Measurements from ENCODE around the gene ANOS1. TPM values are rescaled to one million over a fixed set of nuclear protein-coding genes. Genes with fewer than 3 reads are reported as not detected.

ANOS1 gene
- total and polyA plus RNA-seq, 2 of the 8 experiments (the other 6 are each of a cell fraction or from before 2014, with no cell fraction given): 34.4 to 59.0 TPM

GRCh38 chrX:8591501-8591900 lies 140.4 kb downstream of the ANOS1 start:
- Histone ChIP-seq H4K8ac (ENCODE audit: extremely low read depth, insufficient read depth, low read length) (no peak overlapping the region), H2BK12ac (ENCODE audit: low read depth, low read length) (no peak overlapping the region), H3K23me2 (ENCODE audit: low read depth, low read length) (no peaks in the 10 kb centered on the region), H2BK15ac (ENCODE audit: low read length) (no peak overlapping the region), H2BK20ac (ENCODE audit: low read length) (no peak overlapping the region), H3K4me3 (ENCODE audit: extremely low read depth in 1 of 4, insufficient read depth in 2 of 4, low read depth in 3 of 4, low read length in 4 of 4) (no peak overlapping the region), H3K4me1 (replicated peaks in 1 of 4; ENCODE audit: control insufficient read depth in 3 of 4, insufficient read depth in 4 of 4, low read length in 3 of 4) (peaks cover 0 to 3% (median 1%) of the 10 kb centered on the region in 4 experiments; a peak in 3 of 7 replicates), H3K4me2 (ENCODE audit: insufficient read depth in 1 of 2, low read depth in 2 of 2, low read length in 2 of 2) (no peak overlapping the region), H3K23ac (ENCODE audit: insufficient read length) (no peak overlapping the region), H3K27me3 (replicated peaks in 1 of 4; ENCODE audit: control insufficient read depth in 3 of 4, extremely low read depth in 1 of 4, insufficient read depth in 3 of 4, low read length in 3 of 4) (no peaks in the 10 kb centered on the region), H2AFZ (ENCODE audit: low read length) (no peak overlapping the region), H3K9me3 (ENCODE audit: insufficient read depth in 2 of 2, low read depth in 1 of 2, low read length in 1 of 2) (no peaks in the 10 kb centered on the region), H3K36me3 (ENCODE audit: control insufficient read depth in 2 of 4, insufficient read depth in 4 of 4, low read length in 3 of 4) (peaks cover 0 to 6% (median 3%) of the 10 kb centered on the region in 4 experiments; a peak in 3 of 8 replicates), H3K56ac (replicated peaks; ENCODE audit: insufficient read length, low read depth, low read length) (no peak overlapping the region), H3K27ac (ENCODE audit: low read depth, low read length) (no peak overlapping the region), H3K4ac (replicated peaks; ENCODE audit: insufficient read length, low read depth, low read length) (no peak overlapping the region), H4K91ac (replicated peaks; ENCODE audit: insufficient read length, low read length) (no peak overlapping the region), H3K9ac (replicated peaks in 1 of 4; ENCODE audit: extremely low read depth in 1 of 4, low read depth in 3 of 4, low read length in 3 of 4) (no peak overlapping the region), H3K14ac (ENCODE audit: insufficient read length) (no peak overlapping the region), H2BK5ac (ENCODE audit: low read depth, low read length) (no peak overlapping the region), H4K5ac (ENCODE audit: insufficient read length, low read depth, low read length) (no peak overlapping the region), H2AK5ac (ENCODE audit: low read depth, low read length) (no peak overlapping the region), H2BK120ac (replicated peaks; ENCODE audit: low read depth, low read length) (no peak overlapping the region), H3K18ac (ENCODE audit: extremely low read depth, low read length) (no peak overlapping the region), H4K20me1 (replicated peaks in 1 of 2; ENCODE audit: control insufficient read depth in 1 of 2, insufficient read depth in 2 of 2, low read length in 2 of 2) (no peaks in the 10 kb centered on the region), H3K79me2 (ENCODE audit: control insufficient read depth in 1 of 2, insufficient read depth in 2 of 2, low read length in 2 of 2) (no peaks in the 10 kb centered on the region), H3K79me1 (ENCODE audit: low read depth, low read length) (no peaks in the 10 kb centered on the region)
- POLR2A ChIA-PET (ENCODE audit: partially characterized antibody): no interaction called here
- DNase-seq (ENCODE audit: low read depth in 1 of 2, low spot score in 2 of 2) (no peak), FAIRE-seq (no peak)
- WGBS, 2 experiments (ENCODE audit: extremely low coverage in 1 of 2, insufficient coverage in 1 of 2, insufficient read length in 1 of 2, insufficient replicate concordance in 2 of 2, low coverage in 1 of 2, low lambda C conversion rate in 2 of 2, missing lambda C conversion rate in 1 of 2): 95% methylated on average over 4 of the region's 4 CpGs; no CpG with 5 or more reads in 1 of the 2 experiments
- CTCF ChIA-PET (ENCODE audit: partially characterized antibody): no interaction called here
- TF ChIP-seq SP2 (IDR thresholded peaks at IDR 0.05; ENCODE audit: low read length) (no peak), RFX5 (IDR thresholded peaks at IDR 0.05; ENCODE audit: borderline replicate concordance, low read depth, low read length) (no peak), SP4 (IDR thresholded peaks at IDR 0.05; ENCODE audit: low read length) (no peak), POLR2A (IDR thresholded peaks at IDR 0.05; ENCODE audit: control extremely low read depth in 1 of 2, low read depth in 2 of 2, low read length in 2 of 2) (no peak), ASH2L (IDR thresholded peaks at IDR 0.05; ENCODE audit: low read length) (no peak), CTBP2 (IDR thresholded peaks at IDR 0.05; ENCODE audit: borderline replicate concordance, insufficient read depth, insufficient read length, low read length) (no peak), TBP (IDR thresholded peaks at IDR 0.05; ENCODE audit: low read depth, low read length) (no peak), E2F6 (IDR thresholded peaks at IDR 0.05) (no peak), TEAD4 (IDR thresholded peaks at IDR 0.05; ENCODE audit: low read depth, low read length) (no peak), SRF (IDR thresholded peaks at IDR 0.05; ENCODE audit: low read depth, low read length) (no peak), KDM5A (IDR thresholded peaks at IDR 0.05; ENCODE audit: low read length) (no peak), KDM4A (IDR thresholded peaks at IDR 0.05; ENCODE audit: low read depth, low read length, severe bottlenecking) (no peak)
- TF ChIP-seq, protein P1, sequence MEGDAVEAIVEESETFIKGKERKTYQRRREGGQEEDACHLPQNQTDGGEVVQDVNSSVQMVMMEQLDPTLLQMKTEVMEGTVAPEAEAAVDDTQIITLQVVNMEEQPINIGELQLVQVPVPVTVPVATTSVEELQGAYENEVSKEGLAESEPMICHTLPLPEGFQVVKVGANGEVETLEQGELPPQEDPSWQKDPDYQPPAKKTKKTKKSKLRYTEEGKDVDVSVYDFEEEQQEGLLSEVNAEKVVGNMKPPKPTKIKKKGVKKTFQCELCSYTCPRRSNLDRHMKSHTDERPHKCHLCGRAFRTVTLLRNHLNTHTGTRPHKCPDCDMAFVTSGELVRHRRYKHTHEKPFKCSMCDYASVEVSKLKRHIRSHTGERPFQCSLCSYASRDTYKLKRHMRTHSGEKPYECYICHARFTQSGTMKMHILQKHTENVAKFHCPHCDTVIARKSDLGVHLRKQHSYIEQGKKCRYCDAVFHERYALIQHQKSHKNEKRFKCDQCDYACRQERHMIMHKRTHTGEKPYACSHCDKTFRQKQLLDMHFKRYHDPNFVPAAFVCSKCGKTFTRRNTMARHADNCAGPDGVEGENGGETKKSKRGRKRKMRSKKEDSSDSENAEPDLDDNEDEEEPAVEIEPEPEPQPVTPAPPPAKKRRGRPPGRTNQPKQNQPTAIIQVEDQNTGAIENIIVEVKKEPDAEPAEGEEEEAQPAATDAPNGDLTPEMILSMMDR (IDR thresholded peaks at IDR 0.05; ENCODE audit: control extremely low read depth in 1 of 3, insufficient read depth in 1 of 3, low read depth in 1 of 3, low read length in 3 of 3): no peak
